PC-9 (cell line): ENCODE measurements around the gene SPON1.

Source experiments
- CTCF ChIP-seq: fragments of 200-600 bp; sonication (generic); conservative IDR thresholded peaks from 2 replicates; pipeline ENCODE4 v1.6.1; 2017; ENCODE audit warnings: mixed run types, antibody characterized with exemption, mild to moderate bottlenecking, moderate library complexity
- EZH2 ChIP-seq: fragments of 200-600 bp; sonication (generic); IDR thresholded peaks from 2 replicates; pipeline ENCODE4 v1.8.0; 2017; ENCODE audit warnings: antibody characterized with exemption, low read depth

- TF ChIP-seq CTCF (no peak), EZH2 (no peak)
Observed at GRCh38 chr11:14248580-14248981, 286.1 kb downstream of the SPON1 start.
